Measurements from ENCODE around the gene SKI. TPM values are rescaled to one million over a fixed set of nuclear protein-coding genes. Genes with fewer than 3 reads are reported as not detected.

The SKI gene
- total and polyA plus RNA-seq, 10 of the 15 experiments (the other 5 are each of a cell fraction or from before 2014, with no cell fraction given) = 0.03 to 14.9 (median 0.96) TPM

DNA sequence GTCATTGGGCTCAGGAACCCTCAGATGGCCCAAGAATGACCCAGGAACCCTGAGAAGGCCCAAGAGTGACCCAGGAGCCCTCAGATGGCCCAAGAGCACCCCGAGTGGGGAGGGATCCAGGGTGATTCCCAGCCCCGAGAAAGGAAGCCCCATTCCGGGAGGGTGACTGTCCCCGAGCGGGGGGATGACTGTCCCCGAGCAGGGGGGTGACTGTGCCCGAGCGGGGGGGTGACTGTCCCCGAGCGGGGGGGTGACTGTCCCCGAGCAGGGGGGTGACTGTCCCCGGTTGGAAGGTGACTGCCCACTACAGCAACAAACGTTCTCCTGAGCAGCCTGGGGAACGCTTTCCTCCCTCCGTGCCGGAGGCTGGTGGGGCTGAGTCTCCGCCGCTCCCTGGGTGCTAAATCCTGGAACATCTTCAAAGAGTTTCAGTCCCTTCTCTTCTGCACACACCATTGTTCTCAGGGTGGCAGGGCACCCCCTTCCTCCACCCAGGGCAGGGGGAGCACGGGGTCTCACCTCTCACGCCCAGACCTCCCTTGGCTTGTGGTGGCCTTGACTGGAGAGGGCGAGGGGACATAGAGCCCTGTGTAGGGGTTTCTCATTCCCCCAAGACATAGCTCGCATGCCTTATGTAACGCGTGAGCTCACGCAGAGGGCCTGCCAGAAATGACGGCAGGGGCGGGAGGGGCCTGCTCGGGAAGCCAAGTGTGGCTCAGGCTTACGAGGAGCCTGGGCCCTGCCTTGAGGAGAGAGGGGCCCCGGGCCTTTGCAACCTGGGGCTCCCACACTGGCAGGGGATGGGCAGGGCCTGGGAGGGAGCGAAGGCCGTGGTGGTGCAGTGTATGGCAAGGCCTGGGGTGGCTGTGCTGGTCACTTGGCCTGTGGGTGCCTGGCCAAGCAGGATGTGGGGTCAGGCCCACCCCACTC lies 14.3 kb upstream of the SKI start:
- ChIA-PET RAD21 (ENCODE audit: unreplicated experiment) (no interaction called here), SMC1A (ENCODE audit: uncharacterized antibody, unreplicated experiment) (no interaction called here), POLR2A (no interaction called here), CTCF (no interaction called here)
- BruUV-seq (replicated peaks) = no TSS peak
- H2AFZ ChIP-seq (ENCODE audit: control insufficient read depth, low read depth, low read length) = no peak overlapping the region
- WGBS (ENCODE audit: insufficient coverage, insufficient replicate concordance, low lambda C conversion rate, missing lambda C conversion rate) = 49% methylated on average over 31 of the region's 32 CpGs
- H3K4me2 ChIP-seq (ENCODE audit: control insufficient read depth, insufficient read depth) = no peak overlapping the region
- H3K4me1 ChIP-seq (ENCODE audit: control insufficient read depth, insufficient read depth, low read length) = no peaks in the 10 kb centered on the region
- H3K27ac ChIP-seq (ENCODE audit: control insufficient read depth, insufficient read depth) = no peak overlapping the region
- FAIRE-seq (no peak), ATAC-seq (no peak), DNase-seq (ENCODE audit: low read depth, low spot score) (no peak)
- no peak overlapping the region for H3K9ac ChIP-seq (ENCODE audit: control insufficient read depth, insufficient read depth, low read length)
- H3K79me2 ChIP-seq (ENCODE audit: control insufficient read depth, insufficient read depth, low read length) = no peaks in the 10 kb centered on the region
- intact Hi-C loops (cut with micrococcal nuclease; ENCODE audit: unreplicated experiment) = no loop called here
- no peaks in the 10 kb centered on the region; a peak in 1 of 4 replicates for H3K27me3 ChIP-seq (replicated peaks in 1 of 2; ENCODE audit: control insufficient read depth in 2 of 2, insufficient read depth in 2 of 2, low read length in 1 of 2)
- no peak overlapping the region for H3K4me3 ChIP-seq
- in situ Hi-C loops (cut with MboI) = no loop called here
- H3K36me3 ChIP-seq (ENCODE audit: control insufficient read depth in 2 of 2, insufficient read depth in 2 of 2, low read length in 1 of 2) = no peaks in the 10 kb centered on the region
- no peaks in the 10 kb centered on the region for H3K9me3 ChIP-seq (replicated peaks; ENCODE audit: control insufficient read depth, insufficient read depth, low read length)
- TF ChIP-seq SP1 (IDR thresholded peaks at IDR 0.05; ENCODE audit: low read depth, low read length) (no peak), ZZZ3 (IDR thresholded peaks at IDR 0.05; ENCODE audit: control insufficient read depth, insufficient read length, low read depth) (no peak), HDGF (IDR thresholded peaks at IDR 0.05) (no peak), RB1 (IDR thresholded peaks at IDR 0.05; ENCODE audit: borderline replicate concordance) (no peak), KLF5 (IDR thresholded peaks at IDR 0.05; ENCODE audit: partially characterized antibody) (no peak), ZNF274 (IDR thresholded peaks at IDR 0.05; ENCODE audit: insufficient read depth, insufficient read length) (no peak), YBX1 (IDR thresholded peaks at IDR 0.05) (no peak), ATF7 (IDR thresholded peaks at IDR 0.05; ENCODE audit: low read depth) (no peak), SIN3A (IDR thresholded peaks at IDR 0.05; ENCODE audit: low read depth, low read length) (no peak), NFYB (IDR thresholded peaks at IDR 0.05; ENCODE audit: insufficient read depth, low read depth, low read length) (no peak), YY1 (IDR thresholded peaks at IDR 0.05; ENCODE audit: low read depth, low read length) (no peak)
- TF ChIP-seq, protein P1, sequence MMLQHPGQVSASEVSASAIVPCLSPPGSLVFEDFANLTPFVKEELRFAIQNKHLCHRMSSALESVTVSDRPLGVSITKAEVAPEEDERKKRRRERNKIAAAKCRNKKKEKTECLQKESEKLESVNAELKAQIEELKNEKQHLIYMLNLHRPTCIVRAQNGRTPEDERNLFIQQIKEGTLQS (IDR thresholded peaks at IDR 0.05; ENCODE audit: borderline replicate concordance, extremely low read depth, low read depth, low read length) = no peak
- TF ChIP-seq, protein P2, sequence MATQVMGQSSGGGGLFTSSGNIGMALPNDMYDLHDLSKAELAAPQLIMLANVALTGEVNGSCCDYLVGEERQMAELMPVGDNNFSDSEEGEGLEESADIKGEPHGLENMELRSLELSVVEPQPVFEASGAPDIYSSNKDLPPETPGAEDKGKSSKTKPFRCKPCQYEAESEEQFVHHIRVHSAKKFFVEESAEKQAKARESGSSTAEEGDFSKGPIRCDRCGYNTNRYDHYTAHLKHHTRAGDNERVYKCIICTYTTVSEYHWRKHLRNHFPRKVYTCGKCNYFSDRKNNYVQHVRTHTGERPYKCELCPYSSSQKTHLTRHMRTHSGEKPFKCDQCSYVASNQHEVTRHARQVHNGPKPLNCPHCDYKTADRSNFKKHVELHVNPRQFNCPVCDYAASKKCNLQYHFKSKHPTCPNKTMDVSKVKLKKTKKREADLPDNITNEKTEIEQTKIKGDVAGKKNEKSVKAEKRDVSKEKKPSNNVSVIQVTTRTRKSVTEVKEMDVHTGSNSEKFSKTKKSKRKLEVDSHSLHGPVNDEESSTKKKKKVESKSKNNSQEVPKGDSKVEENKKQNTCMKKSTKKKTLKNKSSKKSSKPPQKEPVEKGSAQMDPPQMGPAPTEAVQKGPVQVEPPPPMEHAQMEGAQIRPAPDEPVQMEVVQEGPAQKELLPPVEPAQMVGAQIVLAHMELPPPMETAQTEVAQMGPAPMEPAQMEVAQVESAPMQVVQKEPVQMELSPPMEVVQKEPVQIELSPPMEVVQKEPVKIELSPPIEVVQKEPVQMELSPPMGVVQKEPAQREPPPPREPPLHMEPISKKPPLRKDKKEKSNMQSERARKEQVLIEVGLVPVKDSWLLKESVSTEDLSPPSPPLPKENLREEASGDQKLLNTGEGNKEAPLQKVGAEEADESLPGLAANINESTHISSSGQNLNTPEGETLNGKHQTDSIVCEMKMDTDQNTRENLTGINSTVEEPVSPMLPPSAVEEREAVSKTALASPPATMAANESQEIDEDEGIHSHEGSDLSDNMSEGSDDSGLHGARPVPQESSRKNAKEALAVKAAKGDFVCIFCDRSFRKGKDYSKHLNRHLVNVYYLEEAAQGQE (IDR thresholded peaks at IDR 0.05; ENCODE audit: low read depth, low read length) = no peak
- H4K20me1 ChIP-seq (ENCODE audit: control insufficient read depth, insufficient read depth) = no peaks in the 10 kb centered on the region
